ENCODE results near the gene FOXO3.

DNA sequence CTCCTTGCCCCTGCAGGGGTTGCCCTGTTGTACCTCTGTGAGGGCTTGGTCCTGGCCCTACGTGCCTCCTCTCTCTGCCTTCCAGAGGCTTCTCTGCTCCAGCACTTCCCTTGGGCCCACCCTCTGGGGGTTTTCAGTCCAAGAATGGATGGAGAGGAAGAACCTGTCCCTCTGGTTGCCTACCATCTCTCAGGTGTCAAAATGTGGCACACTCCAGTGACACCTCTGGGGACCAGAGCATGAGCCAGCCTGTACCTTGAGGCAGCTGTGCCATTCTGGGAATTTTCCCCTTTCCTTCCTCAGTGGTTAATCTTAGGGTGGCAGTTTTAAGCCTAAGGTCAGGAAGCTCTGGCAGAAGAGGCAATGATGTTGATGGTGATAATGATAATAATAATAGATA, 172.3 kb downstream of the FOXO3 start:
- TF ChIP-seq EZH2 (IDR thresholded peaks at IDR 0.05) (no peak), CTCF (IDR thresholded peaks at IDR 0.05) (no peak), EZH2phosphoT487 (IDR thresholded peaks at IDR 0.05) (no peak)

Data from neural progenitor cell (in vitro differentiated cells).